K562 (cell line): ENCODE results near the gene PFKL. TPM values are rescaled to one million over a fixed set of nuclear protein-coding genes. Genes with fewer than 3 reads are reported as not detected.

Experiments
- BCOR ChIP-seq: fragments of 450-650 bp; IDR thresholded peaks from 2 replicates; pipeline ENCODE4 v1.6.1; 2016
- BRD4 ChIP-seq: fragments of 200-600 bp; sonication (generic); IDR thresholded peaks from 2 replicates; pipeline ENCODE4 v1.6.1; 2017; ENCODE audit warnings: inconsistent platforms
- CEBPB ChIP-seq: fragments of 450-650 bp; IDR thresholded peaks from 2 replicates; pipeline ENCODE4 v1.6.1; 2016; ENCODE audit warnings: missing genetic modification characterization, missing compliant biosample characterization
- CTCF ChIP-seq, 3 experiments: IDR thresholded peaks in 2 of 3; conservative IDR thresholded peaks in 1 of 3; 2 replicates each; pipeline ENCODE4 v1.5.1; 2011 to 2012; ENCODE audit warnings: low read length in 3 of 3, mild to moderate bottlenecking in 3 of 3, control low read depth in 2 of 3, improper control_type of control experiment in 1 of 3, inconsistent platforms in 1 of 3, low read depth in 1 of 3, mixed read lengths in 1 of 3, moderate library complexity in 1 of 3; ENCODE audit not compliant: insufficient read depth in 2 of 3
- DMBX1 ChIP-seq: fragments of 250-450 bp; sonication (Bioruptor Pico); IDR thresholded peaks from 2 replicates; pipeline ENCODE4 v1.8.0; 2022; ENCODE audit warnings: inconsistent platforms, mild to moderate bottlenecking, moderate library complexity, borderline replicate concordance
- ELF2 ChIP-seq: fragments of 250-450 bp; sonication (Bioruptor Pico); IDR thresholded peaks from 2 replicates; pipeline ENCODE4 v1.5.0; 2021; ENCODE audit warnings: mild to moderate bottlenecking
- KAT2B ChIP-seq: IDR thresholded peaks from one replicate; pipeline ENCODE4 v1.6.1; 2012; ENCODE audit warnings: low read depth, mild to moderate bottlenecking, control low read depth, inconsistent platforms, low read length, moderate library complexity
- MCM2 ChIP-seq: fragments of 450-650 bp; IDR thresholded peaks from 2 replicates; pipeline ENCODE4 v1.6.1; 2017; ENCODE audit warnings: low read depth, mild to moderate bottlenecking
- MCM7 ChIP-seq, 2 experiments: fragments of 450-650 bp; IDR thresholded peaks; 2 replicates each; pipeline ENCODE4 v1.6.1; 2016 to 2018
- PHB ChIP-seq: fragments of 250-450 bp; sonication (Bioruptor Pico); IDR thresholded peaks from 2 replicates; pipeline ENCODE4 v1.5.0; 2021
- RHOXF2B ChIP-seq: fragments of 250-450 bp; sonication (Bioruptor Pico); conservative IDR thresholded peaks from 2 replicates; pipeline ENCODE4 v1.5.1; 2021
- RNF2 ChIP-seq: sonication (generic); IDR thresholded peaks from 2 replicates; pipeline ENCODE4 v1.6.1; 2016
- SMARCC2 ChIP-seq: fragments of 450-650 bp; IDR thresholded peaks from 2 replicates; pipeline ENCODE4 v1.6.1; 2017; ENCODE audit warnings: antibody characterized with exemption, moderate library complexity, mild to moderate bottlenecking, low read depth
- TAF1 ChIP-seq: IDR thresholded peaks from 2 replicates; pipeline ENCODE4 v1.6.1; 2011; ENCODE audit warnings: mild to moderate bottlenecking, low read length, moderate library complexity; ENCODE audit not compliant: insufficient read depth, control insufficient read depth, severe bottlenecking; ENCODE audit errors: extremely low read depth
- THRA ChIP-seq: fragments of 450-650 bp; IDR thresholded peaks from 2 replicates; pipeline ENCODE4 v1.6.1; 2017; ENCODE audit warnings: mild to moderate bottlenecking, moderate library complexity
- U2AF1 ChIP-seq: fragments of 200-400 bp; formaldehyde crosslinking; optimal IDR thresholded peaks from 2 replicates; pipeline ENCODE3; 2017; ENCODE audit warnings: mild to moderate bottlenecking, low read depth, low read length, moderate library complexity
- ZHX1 ChIP-seq: fragments of 150-350 bp; conservative IDR thresholded peaks from 2 replicates; pipeline ENCODE4 v1.6.1; 2014; ENCODE audit warnings: low read length
- ZNF174 ChIP-seq: fragments of 250-450 bp; sonication (Bioruptor Pico); IDR thresholded peaks from 2 replicates; pipeline ENCODE4 v1.4.0; 2020; ENCODE audit warnings: mild to moderate bottlenecking
- ZNF707 ChIP-seq: fragments of 250-450 bp; sonication (Bioruptor Pico); conservative IDR thresholded peaks from 2 replicates; pipeline ENCODE4 v1.8.0; 2022; ENCODE audit warnings: inconsistent platforms, mild to moderate bottlenecking, moderate library complexity
- ZNF830 ChIP-seq: fragments of 250-450 bp; sonication (Bioruptor Pico); IDR thresholded peaks from 2 replicates; pipeline ENCODE4 v1.5.0; 2021; ENCODE audit warnings: mild to moderate bottlenecking
- polyA plus RNA-seq, 8 experiments: library from polyadenylated mRNA; depleted of rRNA in 4 of 8; stranded (reverse) in 5 of 8; unstranded in 3 of 8; fragments of >200 nt; fragmentation: Nextera tagmentation in 2 of 8; fragmentation: Illumina TruSeq in 1 of 8; extraction: Ambion mirVana in 2 of 8; extraction: Trizol in 1 of 8; gene quantifications; 2 replicates each; pipeline versions ENCODE4 v1.2.1 to v1.2.3, GENCODE V29; 2011 to 2014; ENCODE audit warnings: inconsistent platforms in 1 of 8, missing spikeins in 1 of 8
- total RNA-seq, 7 experiments: library from RNA; depleted of rRNA in 6 of 7; stranded (reverse); fragments of >200 nt in 6 of 7; fragmentation: Illumina TruSeq in 2 of 7; extraction: Trizol in 2 of 7; gene quantifications; 2 replicates each; pipeline versions ENCODE4 v1.2.1 to v1.2.3, GENCODE V29; 2011 to 2021; ENCODE audit warnings: low replicate concordance in 1 of 7
- TF ChIP-seq, protein P1 (sequence below): fragments of 250-450 bp; sonication (Bioruptor Pico); IDR thresholded peaks from 2 replicates; pipeline ENCODE4 v1.8.0; 2021; ENCODE audit warnings: borderline replicate concordance, mild to moderate bottlenecking, moderate library complexity; ENCODE audit not compliant: poor library complexity, severe bottlenecking
- TF ChIP-seq, protein P2 (sequence below): sonication (generic); formaldehyde crosslinking; IDR thresholded peaks from 2 replicates; pipeline ENCODE4 v1.9.0; 2022; ENCODE audit warnings: mild to moderate bottlenecking, missing genetic modification reagents

The PFKL gene
- total and polyA plus RNA-seq, 9 of the 15 experiments (the other 6 are each of a cell fraction or from before 2014, with no cell fraction given), result 1.1 to 124 (median 45.6) TPM

GRCh38 chr21:44337941-44338895 is 38.4 kb downstream of the PFKL start (continued):
- TF ChIP-seq CTCF (IDR thresholded peaks at IDR 0.05 in 2 of 3, conservative IDR thresholded peaks at IDR 0.05 in 1 of 3; ENCODE audit: insufficient read depth in 2 of 3, low read depth in 1 of 3, low read length in 3 of 3) (peak; percentile 51 to 54 (median 52); a peak in 5 of 6 replicates), RNF2 (no peak), ZNF830 (CRISPR knock-in tag) (no peak), RHOXF2B (no peak), ELF2 (CRISPR knock-in tag) (0 out of 2 replicates have a peak, but pooled peaks have one; percentile 29), BRD4 (no peak), TAF1 (no peak), U2AF1 (no peak), MCM2 (no peak), ZHX1 (no peak), KAT2B (no peak), ZNF707 (CRISPR knock-in tag) (no peak), BCOR (no peak), ZNF174 (CRISPR knock-in tag) (no peak), DMBX1 (CRISPR knock-in tag) (0 out of 2 replicates have a peak, but pooled peaks have one; percentile 47), CEBPB (tag) (no peak), PHB (0 out of 2 replicates have a peak, but pooled peaks have one; percentile 63), SMARCC2 (no peak), THRA (no peak), MCM7 (IDR thresholded peaks at IDR 0.05) (no peak)
- TF ChIP-seq, protein P1, sequence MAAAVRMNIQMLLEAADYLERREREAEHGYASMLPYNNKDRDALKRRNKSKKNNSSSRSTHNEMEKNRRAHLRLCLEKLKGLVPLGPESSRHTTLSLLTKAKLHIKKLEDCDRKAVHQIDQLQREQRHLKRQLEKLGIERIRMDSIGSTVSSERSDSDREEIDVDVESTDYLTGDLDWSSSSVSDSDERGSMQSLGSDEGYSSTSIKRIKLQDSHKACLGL (CRISPR knock-in tag), result no peak
- TF ChIP-seq, protein P2, sequence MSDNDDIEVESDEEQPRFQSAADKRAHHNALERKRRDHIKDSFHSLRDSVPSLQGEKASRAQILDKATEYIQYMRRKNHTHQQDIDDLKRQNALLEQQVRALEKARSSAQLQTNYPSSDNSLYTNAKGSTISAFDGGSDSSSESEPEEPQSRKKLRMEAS (CRISPR knock-in tag), result peak; percentile 36; the same call in 1 of the 2 replicates
